ENCODE data around the gene PPAT.
"Not testable (repeated sequence)": the region's sequence is repeated elsewhere in the genome, so short reads cannot be mapped to it uniquely, and the experiment has no call there.

PPAT gene

GRCh38 chr4:56463711-56464110 lies 28.3 kb upstream of the PPAT start:
- peaks cover 44% of the 10 kb centered on the region for H3K36me3 ChIP-seq
- no peak for DNase-seq
- H3K4me1 ChIP-seq = no peaks in the 10 kb centered on the region
- no peaks in the 10 kb centered on the region for H3K9me3 ChIP-seq
- no peak overlapping the region for H3K4me3 ChIP-seq (ENCODE audit: low read depth, low read length)
- H3K27me3 ChIP-seq = no peaks in the 10 kb centered on the region
- no peak for TF ChIP-seq CTCF (IDR thresholded peaks at IDR 0.05; ENCODE audit: low read depth, low read length)

- Histone ChIP-seq H3K9me3 (no peaks in the 10 kb centered on the region), H3K27me3 (no peaks in the 10 kb centered on the region), H3K4me3 (ENCODE audit: low read depth, low read length) (no peak overlapping the region), H3K36me3 (peaks cover 59% of the 10 kb centered on the region), H3K4me1 (no peaks in the 10 kb centered on the region)
- no peak for DNase-seq
- no peak for TF ChIP-seq CTCF (IDR thresholded peaks at IDR 0.05; ENCODE audit: low read depth, low read length)
Measured at GRCh38 chr4:56462157-56462556, 26.7 kb upstream of the PPAT start.

GRCh38 chr4:56460085-56460484 lies 24.7 kb upstream of the PPAT start:
- H3K36me3 ChIP-seq = peaks cover 80% of the 10 kb centered on the region
- no peaks in the 10 kb centered on the region for H3K4me1 ChIP-seq
- H3K9me3 ChIP-seq = no peaks in the 10 kb centered on the region
- no peak overlapping the region for H3K4me3 ChIP-seq (ENCODE audit: low read depth, low read length)
- TF ChIP-seq CTCF (IDR thresholded peaks at IDR 0.05; ENCODE audit: low read depth, low read length) = no peak
- DNase-seq = no peak
- no peaks in the 10 kb centered on the region for H3K27me3 ChIP-seq

- Histone ChIP-seq H3K4me3 (ENCODE audit: low read depth, low read length) (no peak overlapping the region), H3K9me3 (no peaks in the 10 kb centered on the region), H3K4me1 (no peaks in the 10 kb centered on the region), H3K36me3 (peaks cover 96% of the 10 kb centered on the region), H3K27me3 (no peaks in the 10 kb centered on the region)
- no peak for TF ChIP-seq CTCF (IDR thresholded peaks at IDR 0.05; ENCODE audit: low read depth, low read length)
- DNase-seq = no peak
Measured at GRCh38 chr4:56450342-56450741, 14.9 kb upstream of the PPAT start.

- H3K4me3 ChIP-seq (ENCODE audit: low read depth, low read length) = not testable (repeated sequence)
Measured at GRCh38 chr4:56449475-56449874, 14.1 kb upstream of the PPAT start.

GRCh38 chr4:56448301-56448700 lies 12.9 kb upstream of the PPAT start:
- Histone ChIP-seq H3K9me3 (no peaks in the 10 kb centered on the region), H3K36me3 (peaks cover 97% of the 10 kb centered on the region), H3K4me1 (no peaks in the 10 kb centered on the region; the same call in 1 of the 2 replicates), H3K4me3 (ENCODE audit: low read depth, low read length) (no peak overlapping the region), H3K27me3 (no peaks in the 10 kb centered on the region)
- DNase-seq = no peak
- no peak for TF ChIP-seq CTCF (IDR thresholded peaks at IDR 0.05; ENCODE audit: low read depth, low read length)

More at GRCh38 chr4:56449475-56449874, 14.1 kb upstream of the PPAT start:
- not testable (repeated sequence) for DNase-seq, H3K27me3 ChIP-seq, H3K4me1 ChIP-seq, H3K9me3 ChIP-seq
- H3K36me3 ChIP-seq = peaks cover 97% of the 10 kb centered on the region

GRCh38 chr4:56445699-56446098 lies 10.3 kb upstream of the PPAT start:
- H3K36me3 ChIP-seq = peaks cover 98% of the 10 kb centered on the region

More at GRCh38 chr4:56445699-56446098, 10.3 kb upstream of the PPAT start:
- Histone ChIP-seq H3K27me3 (no peaks in the 10 kb centered on the region), H3K9me3 (no peaks in the 10 kb centered on the region), H3K4me3 (ENCODE audit: low read depth, low read length) (no peak overlapping the region), H3K4me1 (no peaks in the 10 kb centered on the region; the same call in 1 of the 2 replicates)
- no peak for TF ChIP-seq CTCF (IDR thresholded peaks at IDR 0.05; ENCODE audit: low read depth, low read length)
- no peak for DNase-seq
